ENCODE data around the gene WDR55. TPM values are rescaled to one million over a fixed set of nuclear protein-coding genes. Genes with fewer than 3 reads are reported as not detected.
"Not testable (repeated sequence)": the region's sequence is repeated elsewhere in the genome, so short reads cannot be mapped to it uniquely, and the experiment has no call there.

The WDR55 gene, protein sequence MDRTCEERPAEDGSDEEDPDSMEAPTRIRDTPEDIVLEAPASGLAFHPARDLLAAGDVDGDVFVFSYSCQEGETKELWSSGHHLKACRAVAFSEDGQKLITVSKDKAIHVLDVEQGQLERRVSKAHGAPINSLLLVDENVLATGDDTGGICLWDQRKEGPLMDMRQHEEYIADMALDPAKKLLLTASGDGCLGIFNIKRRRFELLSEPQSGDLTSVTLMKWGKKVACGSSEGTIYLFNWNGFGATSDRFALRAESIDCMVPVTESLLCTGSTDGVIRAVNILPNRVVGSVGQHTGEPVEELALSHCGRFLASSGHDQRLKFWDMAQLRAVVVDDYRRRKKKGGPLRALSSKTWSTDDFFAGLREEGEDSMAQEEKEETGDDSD
- polyA plus RNA-seq (21.6 to 29.3 TPM (median 22.1 TPM) in 3 replicates), polyA minus RNA-seq (20.4 to 24.2 TPM (median 20.9 TPM) in 3 replicates)
- 6.8 TPM for polyA plus RNA-seq (2011; ENCODE audit: low read depth)
- 18.5 and 19.9 TPM in 2 replicates for polyA plus RNA-seq (2011; cell fraction: cytosol; rRNA removed)
- 40.0 and 43.7 TPM in 2 replicates for polyA plus RNA-seq (2011; cell fraction: nucleus; rRNA removed)
- polyA plus RNA-seq (2012; ENCODE audit: low replicate concordance), result 20.5 and 23.3 TPM in 2 replicates
- polyA minus RNA-seq (2011; cell fraction: cytosol; rRNA and poly(A)+ RNA removed), result 24.2 TPM
- 13.6 and 17.0 TPM in 2 replicates for polyA minus RNA-seq (2011; cell fraction: nucleus; rRNA and poly(A)+ RNA removed)

DNA sequence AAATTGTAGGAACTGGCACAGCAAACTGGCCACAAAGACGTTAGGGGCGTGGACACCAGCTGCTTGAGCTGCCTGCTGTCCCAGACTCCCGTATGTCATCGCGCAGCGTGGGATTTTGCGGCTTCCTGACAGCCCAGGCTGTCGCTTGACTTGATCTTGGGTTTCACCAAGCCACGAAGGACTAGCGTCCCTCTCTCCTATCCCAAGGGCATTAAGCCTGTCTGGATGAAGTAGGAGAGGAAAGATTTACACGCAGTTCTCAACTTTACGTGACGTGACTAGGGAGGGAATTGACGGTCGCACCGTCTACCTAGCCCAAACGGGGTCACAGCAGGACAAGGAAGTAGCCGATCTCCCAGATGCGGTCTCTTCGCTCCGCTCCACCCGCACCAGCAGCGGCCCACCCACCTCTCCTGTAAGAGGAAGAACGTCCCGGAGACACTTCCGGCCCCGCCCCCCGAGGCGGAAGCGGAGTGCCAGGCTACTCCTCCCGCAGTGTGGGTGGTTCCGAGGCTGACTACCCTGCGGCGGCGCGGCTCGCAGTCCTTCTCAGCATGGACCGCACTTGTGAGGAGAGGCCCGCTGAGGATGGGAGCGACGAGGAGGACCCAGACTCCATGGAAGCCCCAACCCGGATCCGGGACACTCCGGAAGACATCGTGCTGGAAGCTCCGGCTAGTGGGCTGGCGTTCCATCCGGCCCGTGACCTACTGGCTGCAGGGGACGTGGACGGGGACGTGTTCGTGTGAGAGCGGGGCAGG is at the start of gene WDR55:
Gene WDR55, plus strand, starts transcription at position 546 of the 761 bp plus-strand sequence. Its CDS starts 9 bp downstream, at position 555.
- Histone ChIP-seq H3K27ac (ENCODE audit: control insufficient read depth, insufficient read depth, low read length) (peak within 1 kb of the TSS; percentile 82), H4K20me1 (ENCODE audit: control insufficient read depth, extremely low read depth, insufficient read depth, low read length) (no peaks in the 10 kb centered on the region), H3K27me3 (ENCODE audit: control insufficient read depth, extremely low read depth, insufficient read depth, low read length) (no peaks in the 10 kb centered on the region), H2AFZ (ENCODE audit: control insufficient read depth, low read length) (peak within 1 kb of the TSS; percentile 100), H3K4me2 (ENCODE audit: control insufficient read depth, extremely low read depth, insufficient read depth, low read depth, low read length) (peak within 1 kb of the TSS; percentile 98), H3K36me3 (ENCODE audit: control insufficient read depth in 2 of 2, extremely low read depth in 1 of 2, insufficient read depth in 2 of 2, low read length in 2 of 2) (peaks cover 25 to 36% of the 10 kb centered on the region in 2 experiments), H3K4me3 (ENCODE audit: control insufficient read depth in 2 of 3, extremely low read depth in 1 of 3, insufficient read depth in 2 of 3, low read depth in 1 of 3, low read length in 3 of 3) (peak within 1 kb of the TSS; percentile 84 to 99 (median 88)), H3K9ac (ENCODE audit: control insufficient read depth, extremely low read depth, insufficient read depth, low read length) (peak within 1 kb of the TSS; percentile 84), H3K9me3 (ENCODE audit: control insufficient read depth, low read depth, low read length) (no peaks in the 10 kb centered on the region), H3K9me1 (ENCODE audit: control insufficient read depth, extremely low read depth, insufficient read depth, low read length) (no peaks in the 10 kb centered on the region), H3K4me1 (ENCODE audit: control insufficient read depth, extremely low read depth, insufficient read depth, low read length) (peaks cover 3% of the 10 kb centered on the region), H3K79me2 (ENCODE audit: control insufficient read depth, insufficient read depth, low read length) (peaks cover 35% of the 10 kb centered on the region)
- TF ChIP-seq CTCF (optimal IDR thresholded peaks at IDR 0.05 in 1 of 3, IDR thresholded peaks at IDR 0.05 in 1 of 3, conservative IDR thresholded peaks at IDR 0.05 in 1 of 3; ENCODE audit: extremely low read depth in 1 of 3, insufficient read depth in 2 of 3, low read length in 3 of 3), result no peak
- no peak for TF ChIP-seq EZH2 (IDR thresholded peaks at IDR 0.05; ENCODE audit: low read length)
- dilution Hi-C loops (cut with MboI; ENCODE audit: extremely low pct_ligation_motif_present, low sequenced_read_pairs), result no loop called here
- DNase-seq (ENCODE audit: low read depth, low spot score) (peak; percentile 60), FAIRE-seq (peak; percentile 63)

GRCh38 chr5:140622301-140622700 is 42.4 kb upstream of the WDR55 start:
- DNase-seq (ENCODE audit: low read depth, low spot score) (no peak), FAIRE-seq (no peak)
- Histone ChIP-seq H3K79me2 (ENCODE audit: control insufficient read depth, insufficient read depth, low read length) (no peaks in the 10 kb centered on the region), H3K4me2 (ENCODE audit: control insufficient read depth, extremely low read depth, insufficient read depth, low read depth, low read length) (no peak overlapping the region), H2AFZ (ENCODE audit: control insufficient read depth, low read length) (no peak overlapping the region), H3K27me3 (ENCODE audit: control insufficient read depth, extremely low read depth, insufficient read depth, low read length) (no peaks in the 10 kb centered on the region), H3K9me1 (ENCODE audit: control insufficient read depth, extremely low read depth, insufficient read depth, low read length) (no peaks in the 10 kb centered on the region), H3K36me3 (ENCODE audit: control insufficient read depth in 2 of 2, extremely low read depth in 1 of 2, insufficient read depth in 2 of 2, low read length in 2 of 2) (no peaks in the 10 kb centered on the region), H3K4me3 (ENCODE audit: control insufficient read depth in 2 of 3, extremely low read depth in 1 of 3, insufficient read depth in 2 of 3, low read depth in 1 of 3, low read length in 3 of 3) (no peak overlapping the region), H4K20me1 (ENCODE audit: control insufficient read depth, extremely low read depth, insufficient read depth, low read length) (no peaks in the 10 kb centered on the region), H3K4me1 (ENCODE audit: control insufficient read depth, extremely low read depth, insufficient read depth, low read length) (no peaks in the 10 kb centered on the region), H3K9ac (ENCODE audit: control insufficient read depth, extremely low read depth, insufficient read depth, low read length) (no peak overlapping the region), H3K27ac (ENCODE audit: control insufficient read depth, insufficient read depth, low read length) (no peak overlapping the region), H3K9me3 (ENCODE audit: control insufficient read depth, low read depth, low read length) (no peaks in the 10 kb centered on the region)
- dilution Hi-C loops (cut with MboI; ENCODE audit: extremely low pct_ligation_motif_present, low sequenced_read_pairs), result no loop called here
- TF ChIP-seq CTCF (optimal IDR thresholded peaks at IDR 0.05 in 1 of 3, IDR thresholded peaks at IDR 0.05 in 1 of 3, conservative IDR thresholded peaks at IDR 0.05 in 1 of 3; ENCODE audit: extremely low read depth in 1 of 3, insufficient read depth in 2 of 3, low read length in 3 of 3) (no peak), EZH2 (IDR thresholded peaks at IDR 0.05; ENCODE audit: low read length) (no peak)

- H3K9ac ChIP-seq (ENCODE audit: control insufficient read depth, extremely low read depth, insufficient read depth, low read length); FAIRE-seq; H3K36me3 ChIP-seq (ENCODE audit: control insufficient read depth in 2 of 2, extremely low read depth in 1 of 2, insufficient read depth in 2 of 2, low read length in 2 of 2); H2AFZ ChIP-seq (ENCODE audit: control insufficient read depth, low read length); H3K27me3 ChIP-seq (ENCODE audit: control insufficient read depth, extremely low read depth, insufficient read depth, low read length); H3K9me3 ChIP-seq (ENCODE audit: control insufficient read depth, low read depth, low read length); H3K9me1 ChIP-seq (ENCODE audit: control insufficient read depth, extremely low read depth, insufficient read depth, low read length); H4K20me1 ChIP-seq (ENCODE audit: control insufficient read depth, extremely low read depth, insufficient read depth, low read length); dilution Hi-C loops (cut with MboI; ENCODE audit: extremely low pct_ligation_motif_present, low sequenced_read_pairs); H3K4me1 ChIP-seq (ENCODE audit: control insufficient read depth, extremely low read depth, insufficient read depth, low read length); H3K4me2 ChIP-seq (ENCODE audit: control insufficient read depth, extremely low read depth, insufficient read depth, low read depth, low read length); H3K4me3 ChIP-seq (ENCODE audit: control insufficient read depth in 2 of 3, extremely low read depth in 1 of 3, insufficient read depth in 2 of 3, low read depth in 1 of 3, low read length in 3 of 3); H3K79me2 ChIP-seq (ENCODE audit: control insufficient read depth, insufficient read depth, low read length); DNase-seq (ENCODE audit: low read depth, low spot score); H3K27ac ChIP-seq (ENCODE audit: control insufficient read depth, insufficient read depth, low read length): not testable (repeated sequence)
Measured at GRCh38 chr5:140623061-140623460, 41.6 kb upstream of the WDR55 start.
